Activated CD8-positive, alpha-beta memory T cell treated with anti-CD3 and anti-CD28 coated beads, Interleukin-2, amount 50 U/mL, for 24 hours (primary cell): ENCODE data around the gene HELZ.
"Not testable (repeated sequence)": the region's sequence is repeated elsewhere in the genome, so short reads cannot be mapped to it uniquely, and the experiment has no call there.

Experiments
- DNase-seq: peaks from one replicate; pipeline ENCODE4 v3.0.0-alpha.2; 2020; ENCODE audit errors: extremely low read depth

HELZ gene

GRCh38 chr17:67050471-67051154, 194.4 kb downstream of the HELZ start:
- DNase-seq = no peak

- no peak for DNase-seq
These were observed 194.9 kb downstream of the HELZ start for GRCh38 chr17:67050066-67050465.

- DNase-seq = no peak
These were observed 195.8 kb downstream of the HELZ start for GRCh38 chr17:67049025-67049739.

- DNase-seq = no peak
These were observed 197.6 kb downstream of the HELZ start for GRCh38 chr17:67047382-67047781.

- no peak for DNase-seq
These were observed 198.6 kb downstream of the HELZ start for GRCh38 chr17:67046398-67046797.

- no peak for DNase-seq
These were observed 200.1 kb downstream of the HELZ start for GRCh38 chr17:67044940-67045339.

GRCh38 chr17:67044016-67044772, 200.8 kb downstream of the HELZ start, which contains the start of gene CACNG1:
Gene CACNG1 (plus strand): TSS chr17:67044554. CDS start chr17:67044661, 107 bp downstream.
- no peak for DNase-seq

- DNase-seq = no peak
These were observed 201.7 kb downstream of the HELZ start for GRCh38 chr17:67043283-67043682.

- no peak for DNase-seq
These were observed 202.8 kb downstream of the HELZ start for GRCh38 chr17:67041941-67042899.

- DNase-seq = no peak
These were observed 203.5 kb downstream of the HELZ start for GRCh38 chr17:67041531-67041930.

- not testable (repeated sequence) for DNase-seq
These were observed 203.9 kb downstream of the HELZ start for GRCh38 chr17:67041119-67041518.

GRCh38 chr17:67040652-67041051, 204.3 kb downstream of the HELZ start:
- no peak for DNase-seq

GRCh38 chr17:67038861-67039365, 206.1 kb downstream of the HELZ start:
- no peak for DNase-seq

- DNase-seq = no peak
These were observed 209.6 kb downstream of the HELZ start for GRCh38 chr17:67035131-67036083.

GRCh38 chr17:67033613-67034012, 211.4 kb downstream of the HELZ start:
- DNase-seq = no peak

- DNase-seq = no peak
These were observed 212.0 kb downstream of the HELZ start for GRCh38 chr17:67032985-67033384.

GRCh38 chr17:67032382-67032781, 212.6 kb downstream of the HELZ start:
- no peak for DNase-seq

- no peak for DNase-seq
These were observed 214.4 kb downstream of the HELZ start for GRCh38 chr17:67030641-67031040.

GRCh38 chr17:67027031-67027628, 217.9 kb downstream of the HELZ start:
- DNase-seq = no peak

GRCh38 chr17:67026341-67026740, 218.7 kb downstream of the HELZ start:
- no peak for DNase-seq
